ENCODE results near the gene IFITM2.
A peak's percentile ranks its signal among the peaks of the same experiment; 100 is the strongest.
"Not testable (repeated sequence)": the region's sequence is repeated elsewhere in the genome, so short reads cannot be mapped to it uniquely, and the experiment has no call there.

Gene IFITM2

DNA sequence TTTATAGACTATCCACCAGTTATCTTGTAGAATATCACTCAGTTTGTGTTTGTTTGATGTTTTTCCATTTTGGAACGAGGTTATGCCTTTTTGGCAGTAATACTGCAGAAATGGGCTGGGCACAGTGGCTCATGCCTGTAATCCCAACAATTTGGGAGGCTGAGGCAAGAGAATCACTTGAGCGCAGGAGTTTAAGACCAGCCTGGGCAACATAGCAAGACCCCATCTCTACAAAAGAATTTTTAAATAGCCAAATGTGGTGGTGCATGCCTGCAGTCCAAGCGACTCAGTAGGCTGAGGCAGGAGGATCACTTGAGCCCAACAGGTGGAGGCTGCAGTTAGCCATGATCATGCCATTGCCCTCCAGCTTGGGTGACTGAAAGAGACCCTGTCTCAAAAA, 38.9 kb downstream of the IFITM2 start:
- in situ Hi-C loops (cut with HindIII; ENCODE audit: low pct_unique_long_range_greater_than_20kb, low sequenced_read_pairs): no loop called here
- no peak for DNase-seq (ENCODE audit: low read depth in 1 of 2, low spot score in 1 of 2)
- TF ChIP-seq JUND (IDR thresholded peaks at IDR 0.05; ENCODE audit: low read depth): no peak

DNA sequence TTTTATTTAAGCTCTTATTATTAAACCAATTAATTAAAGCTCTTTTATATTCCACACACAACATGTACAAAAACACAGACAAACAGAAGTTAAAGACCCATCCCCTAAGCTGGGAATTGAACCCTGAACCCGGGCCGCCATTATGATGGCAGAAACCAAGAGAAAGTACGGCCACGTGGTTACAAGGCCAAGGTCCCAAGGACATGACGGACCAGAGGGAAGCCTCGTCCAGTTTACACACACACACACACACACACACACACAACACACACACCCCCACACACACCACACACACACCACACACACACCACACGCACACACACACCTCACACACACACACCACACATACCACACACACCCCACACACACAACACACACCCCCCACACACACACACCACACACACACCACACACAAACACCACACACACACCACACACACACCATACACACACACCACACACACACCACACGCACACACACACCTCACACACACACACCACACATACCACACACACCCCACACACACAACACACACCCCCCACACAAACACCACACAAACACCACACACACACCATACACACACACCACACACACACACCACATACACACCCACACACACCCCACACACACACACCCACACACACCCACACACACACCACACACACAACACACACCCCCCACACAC, 41.8 kb downstream of the IFITM2 start:
- DNase-seq (ENCODE audit: low read depth in 1 of 2, low spot score in 1 of 2); in situ Hi-C loops (cut with HindIII; ENCODE audit: low pct_unique_long_range_greater_than_20kb, low sequenced_read_pairs): not testable (repeated sequence)

DNA sequence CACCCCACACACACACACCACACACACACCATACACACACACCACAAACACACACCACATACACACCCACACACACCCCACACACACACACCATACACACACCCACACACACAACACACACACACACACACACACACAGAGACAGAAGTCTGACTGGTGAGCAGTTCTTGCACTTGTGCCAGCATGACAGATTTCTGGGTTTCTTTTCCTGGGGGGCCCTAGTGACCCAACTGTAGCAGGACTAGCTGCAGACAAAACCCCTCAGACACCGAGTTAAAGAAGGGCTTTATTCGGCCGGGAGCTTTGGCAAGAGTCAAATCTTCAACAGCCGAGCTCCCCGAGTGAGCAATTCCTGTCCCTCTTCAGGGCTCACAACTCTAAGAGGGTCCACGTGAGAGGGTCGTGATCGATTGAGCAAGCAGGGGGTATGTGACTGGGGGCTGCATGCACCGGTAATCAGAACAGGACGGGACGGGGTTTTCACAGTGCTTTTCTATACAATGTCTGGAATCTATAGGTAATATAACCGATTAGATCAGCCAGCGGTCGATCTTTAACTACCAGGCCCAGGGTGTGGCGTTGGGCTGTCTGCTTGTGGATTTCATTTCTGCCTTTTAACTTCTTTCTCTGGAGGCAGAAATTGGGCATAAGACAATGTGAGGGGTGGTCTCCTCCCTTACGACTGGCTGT, 42.6 kb downstream of the IFITM2 start:
- DNase-seq (ENCODE audit: low read depth in 1 of 2, low spot score in 1 of 2); in situ Hi-C loops (cut with HindIII; ENCODE audit: low pct_unique_long_range_greater_than_20kb, low sequenced_read_pairs): not testable (repeated sequence)

DNA sequence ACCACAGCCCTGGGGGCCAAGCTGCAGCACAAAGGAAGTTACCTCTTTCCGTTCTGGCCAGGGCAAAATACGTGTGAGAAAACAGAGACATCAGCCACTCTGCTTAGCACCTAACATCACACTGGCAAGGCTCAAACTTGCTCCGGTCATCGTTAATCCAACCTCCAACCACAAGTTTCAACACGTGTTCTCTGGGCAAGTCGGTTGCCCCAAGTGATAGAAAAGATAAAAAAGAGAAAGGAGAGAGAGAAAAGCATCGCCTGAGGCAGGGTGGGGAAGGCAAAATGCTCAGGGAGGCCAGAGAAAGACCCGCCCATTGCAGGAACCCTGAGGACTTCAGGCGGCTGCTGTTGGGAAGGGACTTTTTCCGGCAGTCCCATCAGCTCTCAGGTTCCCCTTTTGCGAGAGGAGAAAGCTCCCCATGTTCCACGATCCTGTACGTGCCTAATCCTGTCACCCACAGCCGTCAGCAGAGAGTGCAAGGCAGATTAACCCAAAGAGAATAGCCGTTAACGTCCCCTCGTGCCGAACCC, 43.2 kb downstream of the IFITM2 start:
- in situ Hi-C loops (cut with HindIII; ENCODE audit: low pct_unique_long_range_greater_than_20kb, low sequenced_read_pairs): no loop called here
- no peak for TF ChIP-seq JUND (IDR thresholded peaks at IDR 0.05; ENCODE audit: low read depth)
- peak in 1 of 2 experiments; percentile 68 for DNase-seq (ENCODE audit: low read depth in 1 of 2, low spot score in 1 of 2)

DNA sequence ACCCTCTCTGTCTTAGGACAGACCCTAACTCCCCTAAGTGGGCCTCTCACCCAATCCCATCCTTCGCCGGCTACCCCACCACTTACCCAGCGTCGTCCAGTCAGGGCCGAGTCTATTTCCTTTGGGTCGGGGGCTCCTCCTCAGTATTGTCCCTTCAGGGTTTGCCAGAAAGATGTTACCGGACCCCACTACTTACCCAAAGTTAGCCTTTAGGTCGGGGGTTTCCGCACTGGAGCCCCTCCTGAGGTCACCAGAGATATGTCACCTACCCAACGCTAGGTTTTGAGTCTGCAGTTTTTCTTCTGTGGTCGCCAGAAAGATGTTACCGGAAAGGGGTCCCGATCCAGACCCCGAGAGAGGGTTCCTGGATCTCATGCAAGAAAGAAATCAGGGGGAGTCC, 43.8 kb downstream of the IFITM2 start:
- DNase-seq (ENCODE audit: low read depth in 1 of 2, low spot score in 1 of 2): no peak
- in situ Hi-C loops (cut with HindIII; ENCODE audit: low pct_unique_long_range_greater_than_20kb, low sequenced_read_pairs): no loop called here

DNA sequence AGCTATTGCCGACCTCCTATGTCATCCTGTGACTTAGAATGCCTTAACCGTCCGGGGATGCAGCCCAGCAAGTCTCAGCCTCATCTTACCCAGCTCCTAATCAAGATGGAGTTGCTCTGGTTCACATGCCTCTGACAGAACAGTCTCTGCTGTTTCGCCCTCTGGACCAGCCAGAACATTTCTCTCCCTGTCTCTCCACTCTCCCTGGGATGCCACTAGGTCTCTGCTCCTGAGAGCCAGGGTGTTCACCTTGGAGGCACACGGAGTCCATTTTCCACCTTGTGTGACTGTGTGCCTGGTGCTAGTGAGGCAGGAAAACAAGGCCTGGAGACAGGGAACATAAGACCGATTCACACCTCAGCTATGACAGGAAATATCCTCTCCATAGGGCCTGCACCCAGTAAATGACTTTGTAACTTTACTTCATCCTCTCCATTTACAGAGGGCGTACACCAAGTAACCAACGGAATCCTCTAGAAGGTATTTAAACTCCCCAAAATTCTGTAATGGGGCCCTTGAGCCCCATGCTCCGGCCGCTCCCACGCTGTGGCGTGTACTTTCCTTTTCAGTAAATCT, 44.9 kb downstream of the IFITM2 start:
- TF ChIP-seq JUND (IDR thresholded peaks at IDR 0.05; ENCODE audit: low read depth): no peak
- in situ Hi-C loops (cut with HindIII; ENCODE audit: low pct_unique_long_range_greater_than_20kb, low sequenced_read_pairs): no loop called here
- DNase-seq (ENCODE audit: low read depth in 1 of 2, low spot score in 1 of 2): no peak

More for the DNA sequence above, 43.8 kb downstream of the IFITM2 start:
- no peak for TF ChIP-seq JUND (IDR thresholded peaks at IDR 0.05; ENCODE audit: low read depth)

DNA sequence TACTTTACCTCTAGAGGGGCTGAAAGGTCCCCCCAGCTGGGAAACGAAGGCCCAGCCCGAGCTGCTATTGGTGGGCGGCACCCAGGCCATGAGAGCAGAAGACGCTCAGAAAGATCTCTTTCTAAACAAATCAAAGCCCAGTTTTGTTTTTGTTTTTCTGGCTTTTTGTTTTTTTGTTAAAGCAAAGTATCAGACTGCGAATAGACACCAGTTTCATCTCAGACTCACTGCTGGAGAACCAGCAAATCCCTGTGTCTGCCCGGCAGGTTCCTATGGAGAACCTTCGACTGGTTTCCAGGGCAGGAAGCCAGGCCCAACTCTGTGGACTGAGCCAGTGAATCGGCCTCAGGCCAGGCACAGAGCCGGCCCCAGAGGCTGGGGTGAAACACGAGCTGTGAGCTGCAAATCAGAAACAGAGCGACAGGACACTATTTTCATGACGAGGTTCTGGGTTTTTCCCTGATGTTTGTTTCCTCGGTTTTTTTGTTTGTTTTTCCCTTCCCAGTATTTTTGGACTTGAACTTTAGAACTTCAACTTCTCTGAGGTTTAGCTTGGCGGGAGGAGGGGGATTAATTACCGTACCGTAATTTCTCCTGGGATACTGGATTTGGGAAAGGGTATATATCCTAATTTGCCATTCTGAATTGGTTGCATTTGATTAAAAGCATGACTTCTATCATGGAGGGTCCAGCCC, 45.7 kb downstream of the IFITM2 start:
- in situ Hi-C loops (cut with HindIII; ENCODE audit: low pct_unique_long_range_greater_than_20kb, low sequenced_read_pairs): no loop called here
- DNase-seq (ENCODE audit: low read depth in 1 of 2, low spot score in 1 of 2): peak in 1 of 2 experiments; percentile 65
- TF ChIP-seq JUND (IDR thresholded peaks at IDR 0.05; ENCODE audit: low read depth): no peak

DNA sequence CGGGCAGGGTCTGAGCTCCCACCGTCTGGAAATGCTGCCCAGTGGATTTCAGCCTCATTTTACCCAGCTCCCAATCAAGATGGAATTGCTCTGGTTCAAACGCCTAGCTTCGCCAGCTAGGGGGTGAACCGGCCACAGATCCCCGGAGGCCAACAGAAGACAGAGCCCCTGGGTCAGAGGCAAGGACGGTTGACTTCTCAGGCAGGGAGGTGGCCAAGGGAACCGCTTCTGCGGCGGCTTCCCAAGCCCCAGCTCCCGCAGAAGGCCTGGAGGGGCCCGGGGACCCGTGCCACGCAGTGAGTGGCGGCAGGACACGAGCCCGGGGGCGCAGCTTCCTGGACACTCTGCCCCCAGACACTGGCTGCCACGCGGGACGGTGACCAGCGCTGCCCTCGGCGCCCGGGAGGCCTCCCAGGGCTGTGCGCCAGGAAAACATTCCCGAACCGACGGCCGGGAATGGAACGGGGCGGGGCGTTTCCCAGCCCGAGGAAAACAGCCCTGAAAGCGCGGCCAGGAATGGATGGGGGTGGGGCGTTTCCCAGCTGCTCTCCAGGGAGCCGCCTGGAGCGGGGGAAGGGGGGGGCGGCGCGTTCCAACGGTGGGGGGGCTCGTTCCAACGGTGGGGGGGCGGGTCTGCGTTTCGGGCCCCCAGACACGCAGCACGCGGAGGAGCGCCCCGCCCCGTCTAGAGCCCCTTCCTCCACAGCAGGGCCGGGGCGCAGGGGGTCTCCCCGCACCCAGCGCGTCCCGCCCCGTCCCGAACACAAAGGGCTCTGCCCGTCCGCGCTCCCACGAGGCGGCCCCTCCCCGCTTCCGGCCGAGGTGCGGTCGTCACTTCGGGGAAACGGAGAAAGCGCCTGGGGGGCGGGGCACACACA, 48.2 kb downstream of the IFITM2 start:
- DNase-seq (ENCODE audit: low read depth in 1 of 2, low spot score in 1 of 2): peak; percentile 59 to 90

DNA sequence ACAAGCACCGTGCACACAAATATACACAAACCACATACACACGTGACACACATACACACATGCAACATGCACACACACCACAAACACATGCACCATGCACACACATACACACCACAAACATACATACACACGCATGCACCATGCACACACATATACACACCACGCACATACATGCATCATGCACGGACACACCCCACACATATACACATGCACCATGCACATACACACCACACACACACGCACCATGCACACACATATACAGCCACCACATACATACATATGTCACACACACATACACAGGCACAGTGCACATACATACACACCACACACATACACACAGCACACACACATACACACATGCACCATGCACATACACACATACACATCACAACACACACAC, 49.0 kb downstream of the IFITM2 start:
- in situ Hi-C loops (cut with HindIII; ENCODE audit: low pct_unique_long_range_greater_than_20kb, low sequenced_read_pairs): no loop called here
- TF ChIP-seq JUND (IDR thresholded peaks at IDR 0.05; ENCODE audit: low read depth): no peak
- DNase-seq (ENCODE audit: low read depth in 1 of 2, low spot score in 1 of 2): no peak

More for the DNA sequence above, 48.2 kb downstream of the IFITM2 start:
- in situ Hi-C loops (cut with HindIII; ENCODE audit: low pct_unique_long_range_greater_than_20kb, low sequenced_read_pairs): no loop called here
- no peak for TF ChIP-seq JUND (IDR thresholded peaks at IDR 0.05; ENCODE audit: low read depth)

DNA sequence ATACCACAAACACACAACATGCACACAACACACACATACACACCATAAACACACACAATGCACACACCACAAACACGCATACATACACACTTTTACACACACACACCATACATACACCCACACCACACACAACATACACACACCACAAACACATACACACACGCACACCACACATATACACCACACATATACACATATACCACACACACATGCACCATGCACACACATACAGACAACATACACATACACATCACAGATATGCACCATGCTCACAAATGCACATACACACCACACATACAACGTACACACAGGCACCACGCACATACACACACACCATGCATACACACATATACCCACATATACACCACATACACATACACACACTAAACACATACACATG, 50.0 kb downstream of the IFITM2 start:
- TF ChIP-seq JUND (IDR thresholded peaks at IDR 0.05; ENCODE audit: low read depth): no peak
- no peak for DNase-seq (ENCODE audit: low read depth in 1 of 2, low spot score in 1 of 2)
- in situ Hi-C loops (cut with HindIII; ENCODE audit: low pct_unique_long_range_greater_than_20kb, low sequenced_read_pairs): no loop called here

DNA sequence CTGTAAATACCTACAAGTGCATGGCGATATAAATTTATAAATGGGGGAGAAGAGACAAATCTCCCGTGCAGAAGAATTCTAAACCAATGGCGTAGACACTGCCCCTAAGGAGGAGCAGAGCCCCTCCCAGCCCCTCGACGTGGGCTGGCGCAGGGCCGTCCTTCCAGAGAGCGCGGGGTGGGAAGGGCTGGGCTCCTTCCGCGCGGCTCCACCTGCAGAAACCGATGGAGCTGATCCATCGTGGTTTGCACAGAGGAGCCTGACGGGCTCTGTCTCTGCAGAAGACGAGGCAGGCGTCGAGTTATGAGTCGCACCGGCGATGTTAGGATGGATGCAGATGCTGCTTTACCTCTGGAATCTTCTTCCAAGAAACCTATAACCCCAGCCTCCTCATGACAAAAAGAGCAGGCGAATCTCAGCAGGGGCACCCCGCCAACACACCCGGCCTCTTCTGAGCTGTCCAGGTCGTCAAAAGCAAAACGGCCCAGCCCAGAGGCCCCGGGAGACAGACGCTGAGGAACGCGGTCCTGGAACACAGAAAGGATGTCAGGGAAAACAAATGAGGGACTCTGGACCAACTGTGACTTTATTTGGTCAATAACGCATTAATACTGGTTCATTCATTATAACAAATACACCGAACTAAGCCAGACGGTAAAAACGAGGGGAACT, 50.6 kb downstream of the IFITM2 start:
- no peak for DNase-seq (ENCODE audit: low read depth in 1 of 2, low spot score in 1 of 2)
- in situ Hi-C loops (cut with HindIII; ENCODE audit: low pct_unique_long_range_greater_than_20kb, low sequenced_read_pairs): no loop called here
- no peak for TF ChIP-seq JUND (IDR thresholded peaks at IDR 0.05; ENCODE audit: low read depth)
